Transverse colon (tissue), 4 donors: ENCODE results near the gene ABCB4. TPM values are rescaled to one million over a fixed set of nuclear protein-coding genes. Genes with fewer than 3 reads are reported as not detected.

Experiments
- DNase-seq: peaks from one replicate; pipeline ENCODE4 v3.0.0-alpha.2; 2019
- H3K27ac ChIP-seq, 4 donors: fragments of 200-600 bp; sonication (generic); 2 replicates each; pipeline ENCODE4 v1.5.1; 2016 to 2018; ENCODE audit warnings: inconsistent platforms in 4 of 4
- H3K27me3 ChIP-seq: fragments of 200-600 bp; sonication (generic); 2 replicates; pipeline ENCODE4 v1.5.1; 2017; ENCODE audit warnings: inconsistent platforms
- H3K36me3 ChIP-seq, 4 donors: fragments of 200-600 bp; sonication (generic); 2 replicates each; pipeline ENCODE4 v1.5.1; 2017 to 2019; ENCODE audit warnings: inconsistent platforms in 4 of 4
- H3K4me1 ChIP-seq, 4 donors: fragments of 200-600 bp; sonication (generic); 2 replicates each; pipeline ENCODE4 v1.5.1; 2017 to 2020; ENCODE audit warnings: inconsistent platforms in 4 of 4
- H3K4me3 ChIP-seq, 4 donors: fragments of 200-600 bp; sonication (generic); 1 replicate in 1 of 4; 2 replicates in 3 of 4; pipeline versions ENCODE4 v1.5.1 to v1.6.1; 2017 to 2019; ENCODE audit warnings: inconsistent platforms in 4 of 4
- H3K9me3 ChIP-seq, 2 donors: fragments of 200-600 bp; sonication (generic); 2 replicates each; pipeline ENCODE4 v1.5.1; 2017 to 2019; ENCODE audit warnings: inconsistent platforms in 2 of 2
- EP300 ChIP-seq: sonication (generic); formaldehyde crosslinking; IDR thresholded peaks from one replicate; pipeline ENCODE4 v1.6.1; 2017; ENCODE audit warnings: antibody characterized with exemption, low read depth
- POLR2A ChIP-seq: fragments of 450-650 bp; IDR thresholded peaks from one replicate; pipeline ENCODE4 v1.6.1; 2016; ENCODE audit warnings: antibody characterized with exemption, mild to moderate bottlenecking, moderate library complexity
- POLR2AphosphoS5 ChIP-seq, 3 donors: sonication (generic); formaldehyde crosslinking; IDR thresholded peaks; one replicate each; pipeline ENCODE4 v1.6.1; 2016; ENCODE audit warnings: antibody characterized with exemption in 3 of 3
- WGBS, 2 donors: methylation state at CpG; one replicate each; pipeline ENCODE4 v1.1.5; 2018; ENCODE audit warnings: low coverage in 1 of 2; 5-methylcytosine and 5-hydroxymethylcytosine counted together
- in situ Hi-C, 4 donors: fragments of 200-750 bp; cut with MboI; loops; one replicate each; pipeline versions ENCODE4 v1.15.0 to v1.15.1; 2017; ENCODE audit warnings: low sequenced_read_pairs in 3 of 4, low pct_ligation_motif_present in 1 of 4, low pct_unique_long_range_greater_than_20kb in 1 of 4
- intact Hi-C: fragments of 100-400 bp; cut with DNase I; formaldehyde crosslinking; loops from one replicate; pipeline ENCODE4 v1.15.1; 2023; ENCODE audit warnings: low total_unique reads
- total RNA-seq, 4 donors: library from RNA; depleted of rRNA; stranded (reverse); fragments of >200 nt; gene quantifications; one replicate each; pipeline ENCODE4 v1.1.0, GENCODE V29; 2016
- TF ChIP-seq, protein P1 (sequence below), 5 experiments: fragments of 200-600 bp in 3 of 5; fragments of 450-650 bp in 2 of 5; sonication (generic) in 3 of 5; IDR thresholded peaks; 1 replicate in 2 of 5; 2 replicates in 3 of 5; pipeline ENCODE4 v1.5.1; 2016 to 2017; ENCODE audit warnings: antibody characterized with exemption in 5 of 5, inconsistent platforms in 3 of 5, mild to moderate bottlenecking in 2 of 5, moderate library complexity in 1 of 5

ABCB4 gene
- total RNA-seq, 4 donors from 2014 or later: 1.1 to 16.1 (median 2.5) TPM; not detected in 1

DNA sequence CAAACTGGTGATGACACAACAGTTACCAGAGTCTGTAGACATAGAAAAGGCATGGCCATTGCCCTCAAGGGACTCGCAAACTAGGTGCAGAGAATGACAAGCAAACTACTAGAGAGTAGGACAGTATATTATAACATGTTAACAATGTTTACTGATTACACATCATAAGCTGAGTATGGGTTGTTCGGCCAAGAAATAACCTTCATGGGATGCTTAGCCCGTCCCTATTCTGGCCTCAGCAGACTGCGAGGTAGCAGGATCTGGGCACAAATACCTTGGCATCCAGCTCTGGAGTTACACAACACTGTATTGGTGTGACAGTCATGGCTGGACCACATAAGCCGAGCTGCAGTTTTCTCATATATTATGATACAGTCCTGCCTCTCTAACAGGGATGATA, 51.4 kb downstream of the ABCB4 start:
- TF ChIP-seq, protein P1, sequence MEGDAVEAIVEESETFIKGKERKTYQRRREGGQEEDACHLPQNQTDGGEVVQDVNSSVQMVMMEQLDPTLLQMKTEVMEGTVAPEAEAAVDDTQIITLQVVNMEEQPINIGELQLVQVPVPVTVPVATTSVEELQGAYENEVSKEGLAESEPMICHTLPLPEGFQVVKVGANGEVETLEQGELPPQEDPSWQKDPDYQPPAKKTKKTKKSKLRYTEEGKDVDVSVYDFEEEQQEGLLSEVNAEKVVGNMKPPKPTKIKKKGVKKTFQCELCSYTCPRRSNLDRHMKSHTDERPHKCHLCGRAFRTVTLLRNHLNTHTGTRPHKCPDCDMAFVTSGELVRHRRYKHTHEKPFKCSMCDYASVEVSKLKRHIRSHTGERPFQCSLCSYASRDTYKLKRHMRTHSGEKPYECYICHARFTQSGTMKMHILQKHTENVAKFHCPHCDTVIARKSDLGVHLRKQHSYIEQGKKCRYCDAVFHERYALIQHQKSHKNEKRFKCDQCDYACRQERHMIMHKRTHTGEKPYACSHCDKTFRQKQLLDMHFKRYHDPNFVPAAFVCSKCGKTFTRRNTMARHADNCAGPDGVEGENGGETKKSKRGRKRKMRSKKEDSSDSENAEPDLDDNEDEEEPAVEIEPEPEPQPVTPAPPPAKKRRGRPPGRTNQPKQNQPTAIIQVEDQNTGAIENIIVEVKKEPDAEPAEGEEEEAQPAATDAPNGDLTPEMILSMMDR (IDR thresholded peaks at IDR 0.05): no peak
- TF ChIP-seq POLR2AphosphoS5 (IDR thresholded peaks at IDR 0.05) (no peak), EP300 (no peak), POLR2A (no peak)
- Histone ChIP-seq H3K4me1 (no peaks in the 10 kb centered on the region), H3K4me3 (no peak overlapping the region), H3K27ac (no peak overlapping the region), H3K36me3 (no peaks in the 10 kb centered on the region), H3K9me3 (no peaks in the 10 kb centered on the region), H3K27me3 (no peaks in the 10 kb centered on the region)
- WGBS, 2 donors: 36% methylated on average over 5 of the region's 5 CpGs; no CpG with 5 or more reads in 1 of the 2 donors
- in situ Hi-C loops (loop anchor here in 1 of 4 donors (5.0 kb wide), 1 partner anchor 112 kb away; no protein-coding TSS in a partner anchor), intact Hi-C loops (loop anchor here (5.0 kb wide), 1 partner anchor 463 kb away; no protein-coding TSS in a partner anchor)
- DNase-seq: no peak

DNA sequence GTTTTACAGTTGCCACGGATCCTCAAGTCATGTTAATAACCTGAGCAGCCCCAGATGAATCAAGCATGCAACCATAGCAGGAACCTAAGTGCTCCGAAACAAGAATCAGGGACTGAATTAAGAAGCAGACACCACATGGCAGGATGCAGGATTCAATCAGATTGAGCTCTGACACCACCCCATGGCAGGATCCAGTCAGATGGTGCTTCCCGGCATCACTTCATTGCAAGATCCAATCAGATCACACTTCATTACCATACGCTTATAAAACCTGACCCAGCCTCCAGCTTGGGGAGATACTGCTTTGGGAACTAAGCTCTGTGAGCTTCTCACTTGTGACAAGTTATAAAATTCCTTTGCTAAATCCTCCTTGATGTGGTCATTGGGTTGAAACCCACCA, 55.3 kb downstream of the ABCB4 start:
- no peak overlapping the region for H3K4me3 ChIP-seq
- H3K4me1 ChIP-seq: no peaks in the 10 kb centered on the region
- H3K9me3 ChIP-seq: no peaks in the 10 kb centered on the region
- no peak for TF ChIP-seq EP300
- no peak for TF ChIP-seq POLR2AphosphoS5 (IDR thresholded peaks at IDR 0.05)
- TF ChIP-seq, protein P1 (IDR thresholded peaks at IDR 0.05): no peak
- TF ChIP-seq POLR2A: no peak
- H3K27me3 ChIP-seq: no peaks in the 10 kb centered on the region
- intact Hi-C loops (loop anchor here (5.0 kb wide), 1 partner anchor 467 kb away; no protein-coding TSS in a partner anchor), in situ Hi-C loops (loop anchor here in 1 of 4 donors (5.0 kb wide), 1 partner anchor 108 kb away; no protein-coding TSS in a partner anchor)
- no peak overlapping the region for H3K27ac ChIP-seq
- no peak for DNase-seq
- 71 to 79% methylated on average over 2 to 4 of the region's 4 CpGs for WGBS, 2 donors
- H3K36me3 ChIP-seq: no peaks in the 10 kb centered on the region

DNA sequence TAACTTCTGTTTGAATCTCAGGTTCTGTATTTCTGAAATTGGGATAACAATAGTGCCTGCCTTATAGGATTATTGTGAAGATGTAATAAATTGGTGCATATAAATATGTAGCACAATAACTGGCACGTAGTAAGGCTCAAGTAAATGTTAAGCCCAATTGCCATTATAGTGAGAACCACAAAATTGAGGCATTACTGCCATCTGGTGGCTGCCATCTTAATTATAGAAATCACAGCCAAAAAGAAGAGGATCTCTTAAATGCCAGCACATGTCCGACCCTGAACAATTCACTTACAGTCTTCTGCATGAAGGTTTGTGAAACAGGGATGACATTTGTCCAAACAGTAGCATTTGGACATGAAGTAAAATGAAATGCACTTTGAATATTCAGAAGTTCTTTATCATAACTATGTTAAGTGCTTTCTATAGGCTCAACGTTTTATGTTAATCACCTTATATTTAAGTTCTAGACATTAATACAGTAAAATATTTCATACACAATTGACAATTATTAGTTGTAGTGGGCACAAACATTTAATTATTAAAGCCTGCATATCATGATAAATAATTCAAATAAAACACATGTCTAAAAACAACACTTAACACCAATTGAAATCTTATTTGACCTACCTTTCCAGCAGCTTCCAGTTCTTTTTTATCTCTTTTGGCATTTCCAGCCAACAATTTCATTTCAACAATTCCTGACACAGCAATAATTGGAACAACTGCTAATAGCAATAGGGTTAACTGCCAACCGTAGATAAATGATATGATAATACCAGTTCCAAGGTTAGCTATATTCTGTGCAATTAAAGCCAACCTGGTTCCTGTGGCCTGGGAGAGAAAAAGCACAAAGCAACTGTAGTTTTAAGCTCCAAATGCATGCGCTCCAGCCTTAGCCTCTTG, 58.5 kb downstream of the ABCB4 start:
- peak; percentile 63 for DNase-seq
- no peaks in the 10 kb centered on the region for H3K4me1 ChIP-seq
- H3K36me3 ChIP-seq: no peaks in the 10 kb centered on the region
- H3K27me3 ChIP-seq: no peaks in the 10 kb centered on the region
- no peaks in the 10 kb centered on the region for H3K9me3 ChIP-seq
- TF ChIP-seq EP300: no peak
- TF ChIP-seq, protein P1 (IDR thresholded peaks at IDR 0.05): peak; percentile 62 to 80 (median 70)
- no peak for TF ChIP-seq POLR2A
- no peak overlapping the region for H3K4me3 ChIP-seq
- H3K27ac ChIP-seq: no peak overlapping the region
- WGBS, 2 donors: 53 to 56% methylated on average over 3 to 5 of the region's 5 CpGs
- in situ Hi-C loops (loop anchor here in 1 of 4 donors (5.0 kb wide), 1 partner anchor 105 kb away; no protein-coding TSS in a partner anchor), intact Hi-C loops (loop anchor here (2.0 kb wide), 1 partner anchor 104 kb away; no protein-coding TSS in a partner anchor)

DNA sequence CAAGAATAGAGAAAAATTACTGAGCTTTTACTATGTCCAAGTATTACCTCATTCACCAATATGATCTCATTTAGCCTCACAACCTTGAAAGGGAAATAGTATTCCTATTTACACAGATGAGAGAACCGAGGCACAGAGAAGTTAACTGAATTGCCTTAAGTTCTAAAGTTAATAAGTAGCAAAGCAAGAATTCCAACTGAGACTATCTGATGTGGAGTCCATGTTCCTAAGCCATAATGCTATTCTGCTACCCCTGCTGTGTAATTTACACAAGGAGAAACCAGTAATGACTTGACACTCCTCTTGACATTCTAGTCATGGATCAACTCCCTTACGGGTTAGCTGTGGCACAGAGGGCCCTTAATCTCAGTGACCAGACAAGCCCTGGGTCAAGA, 60.7 kb downstream of the ABCB4 start:
- no peaks in the 10 kb centered on the region for H3K4me1 ChIP-seq
- no peaks in the 10 kb centered on the region for H3K9me3 ChIP-seq
- WGBS, 2 donors: 60 to 79% methylated on average over 1 to 2 of the region's 2 CpGs
- in situ Hi-C loops: loop anchor here in 3 of 4 donors (5.0 kb wide), 1 partner anchor 102 kb away; no protein-coding TSS in a partner anchor
- H3K4me3 ChIP-seq: no peak overlapping the region
- H3K36me3 ChIP-seq: no peaks in the 10 kb centered on the region
- intact Hi-C loops: no loop called here
- TF ChIP-seq POLR2AphosphoS5 (IDR thresholded peaks at IDR 0.05): no peak
- TF ChIP-seq EP300: no peak
- TF ChIP-seq, protein P1 (IDR thresholded peaks at IDR 0.05): no peak
- TF ChIP-seq POLR2A: no peak
- no peaks in the 10 kb centered on the region for H3K27me3 ChIP-seq
- DNase-seq: no peak
- no peak overlapping the region for H3K27ac ChIP-seq
